NCI-H524 treated with DMSO at 0.1 percent for 48 hours (cell line): ENCODE measurements around the gene HNRNPUL2.

ENCODE experiments used
- DNase-seq: peaks from one replicate; lab custom pipeline; 2025; lab: John Stamatoyannopoulos, UW

Gene HNRNPUL2

GRCh38 chr11:62666259-62666926, 60.9 kb downstream of the HNRNPUL2 start:
- no peak for DNase-seq

- no peak for DNase-seq
These were observed 61.5 kb downstream of the HNRNPUL2 start for GRCh38 chr11:62665599-62666258.

GRCh38 chr11:62665075-62665598, 62.1 kb downstream of the HNRNPUL2 start, which contains the start of the genes C11orf98 and CSKMT:
Gene C11orf98, minus strand, starts transcription at chr11:62665210. Its CDS starts 41 bp downstream, at chr11:62665169.
Gene CSKMT, plus strand, starts transcription at chr11:62665312. Its CDS starts 568 bp downstream, at chr11:62665880.
- DNase-seq, result peak; percentile 64

GRCh38 chr11:62664405-62665074, 62.7 kb downstream of the HNRNPUL2 start:
- no peak for DNase-seq
